PC-3 (cell line): ENCODE data around the gene CCDC190.

Experiments
- CTCF ChIP-seq: fragments of 300-600 bp; sonication (generic); conservative IDR thresholded peaks from 2 replicates; pipeline ENCODE4 v1.5.1; 2017; ENCODE audit warnings: antibody characterized with exemption, low read depth, mild to moderate bottlenecking, low read length
- EZH2 ChIP-seq: fragments of 300-600 bp; sonication (generic); IDR thresholded peaks from one replicate; pipeline ENCODE4 v1.6.1; 2017; ENCODE audit warnings: antibody characterized with exemption, mild to moderate bottlenecking, low read length; ENCODE audit not compliant: unreplicated experiment

GRCh38 chr1:162901243-162901642 is 40.3 kb upstream of the CCDC190 start:
- TF ChIP-seq CTCF (no peak), EZH2 (no peak)
